ENCODE data around the gene NKD1. TPM values are rescaled to one million over a fixed set of nuclear protein-coding genes. Genes with fewer than 3 reads are reported as not detected.

NKD1 gene
- polyA plus RNA-seq, 3 donors: 0.01 TPM; not detected in 2

GRCh38 chr16:50505115-50505514, 43.1 kb upstream of the NKD1 start:
- H3K4me3 ChIP-seq (replicated peaks in 1 of 3; ENCODE audit: low read depth in 2 of 3, low read length in 3 of 3): no peak overlapping the region
- H2AFZ ChIP-seq (ENCODE audit: insufficient read depth, low read depth, low read length, poor library complexity, severe bottlenecking): no peak overlapping the region
- no peak overlapping the region for H3K4me2 ChIP-seq (replicated peaks; ENCODE audit: extremely low read depth, low read length, poor library complexity, severe bottlenecking)
- no peaks in the 10 kb centered on the region for H4K20me1 ChIP-seq (ENCODE audit: insufficient read depth, low read length)
- no peak for DNase-seq
- Mint-ChIP-seq H3K4me3 (no peak overlapping the region), H3K36me3 (no peaks in the 10 kb centered on the region), H3K27ac (no peak overlapping the region), H3K4me1 (no peaks in the 10 kb centered on the region), H3K9me3 (peaks cover 0 to 4% (median 0%) of the 10 kb centered on the region in 7 donors), H3K27me3 (ENCODE audit: low read depth in 3 of 3) (peaks cover 2 to 9% (median 4%) of the 10 kb centered on the region in 3 donors)
- intact Hi-C loops (cut with micrococcal nuclease): no loop called here
- no peaks in the 10 kb centered on the region for H3K4me1 ChIP-seq (ENCODE audit: control insufficient read depth in 1 of 2, insufficient read depth in 2 of 2, low read length in 2 of 2)
- no peaks in the 10 kb centered on the region for H3K36me3 ChIP-seq (replicated peaks in 1 of 2; ENCODE audit: control insufficient read depth in 1 of 2, insufficient read depth in 2 of 2, low read length in 2 of 2)
- H3K27ac ChIP-seq (ENCODE audit: low read depth in 1 of 2, low read length in 2 of 2): no peak overlapping the region
- 100% methylated on average over 2 of the region's 5 CpGs for whole genome bisulfite sequencing (ENCODE audit: insufficient coverage)
- H3K27me3 ChIP-seq (ENCODE audit: control insufficient read depth in 2 of 2, insufficient read depth in 2 of 2, low read length in 2 of 2): no peaks in the 10 kb centered on the region
- no peak overlapping the region for H3K9ac ChIP-seq (ENCODE audit: insufficient read depth, low read length, poor library complexity, severe bottlenecking)
- H3K79me2 ChIP-seq (ENCODE audit: insufficient read depth, low read length): no peaks in the 10 kb centered on the region
- peaks cover 0 to 4% of the 10 kb centered on the region in 2 donors for H3K9me3 ChIP-seq (replicated peaks in 1 of 2; ENCODE audit: control insufficient read depth in 1 of 2, insufficient read depth in 1 of 2, low read length in 2 of 2)
- TF ChIP-seq, protein P1, sequence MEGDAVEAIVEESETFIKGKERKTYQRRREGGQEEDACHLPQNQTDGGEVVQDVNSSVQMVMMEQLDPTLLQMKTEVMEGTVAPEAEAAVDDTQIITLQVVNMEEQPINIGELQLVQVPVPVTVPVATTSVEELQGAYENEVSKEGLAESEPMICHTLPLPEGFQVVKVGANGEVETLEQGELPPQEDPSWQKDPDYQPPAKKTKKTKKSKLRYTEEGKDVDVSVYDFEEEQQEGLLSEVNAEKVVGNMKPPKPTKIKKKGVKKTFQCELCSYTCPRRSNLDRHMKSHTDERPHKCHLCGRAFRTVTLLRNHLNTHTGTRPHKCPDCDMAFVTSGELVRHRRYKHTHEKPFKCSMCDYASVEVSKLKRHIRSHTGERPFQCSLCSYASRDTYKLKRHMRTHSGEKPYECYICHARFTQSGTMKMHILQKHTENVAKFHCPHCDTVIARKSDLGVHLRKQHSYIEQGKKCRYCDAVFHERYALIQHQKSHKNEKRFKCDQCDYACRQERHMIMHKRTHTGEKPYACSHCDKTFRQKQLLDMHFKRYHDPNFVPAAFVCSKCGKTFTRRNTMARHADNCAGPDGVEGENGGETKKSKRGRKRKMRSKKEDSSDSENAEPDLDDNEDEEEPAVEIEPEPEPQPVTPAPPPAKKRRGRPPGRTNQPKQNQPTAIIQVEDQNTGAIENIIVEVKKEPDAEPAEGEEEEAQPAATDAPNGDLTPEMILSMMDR (IDR thresholded peaks at IDR 0.05): no peak

DNA sequence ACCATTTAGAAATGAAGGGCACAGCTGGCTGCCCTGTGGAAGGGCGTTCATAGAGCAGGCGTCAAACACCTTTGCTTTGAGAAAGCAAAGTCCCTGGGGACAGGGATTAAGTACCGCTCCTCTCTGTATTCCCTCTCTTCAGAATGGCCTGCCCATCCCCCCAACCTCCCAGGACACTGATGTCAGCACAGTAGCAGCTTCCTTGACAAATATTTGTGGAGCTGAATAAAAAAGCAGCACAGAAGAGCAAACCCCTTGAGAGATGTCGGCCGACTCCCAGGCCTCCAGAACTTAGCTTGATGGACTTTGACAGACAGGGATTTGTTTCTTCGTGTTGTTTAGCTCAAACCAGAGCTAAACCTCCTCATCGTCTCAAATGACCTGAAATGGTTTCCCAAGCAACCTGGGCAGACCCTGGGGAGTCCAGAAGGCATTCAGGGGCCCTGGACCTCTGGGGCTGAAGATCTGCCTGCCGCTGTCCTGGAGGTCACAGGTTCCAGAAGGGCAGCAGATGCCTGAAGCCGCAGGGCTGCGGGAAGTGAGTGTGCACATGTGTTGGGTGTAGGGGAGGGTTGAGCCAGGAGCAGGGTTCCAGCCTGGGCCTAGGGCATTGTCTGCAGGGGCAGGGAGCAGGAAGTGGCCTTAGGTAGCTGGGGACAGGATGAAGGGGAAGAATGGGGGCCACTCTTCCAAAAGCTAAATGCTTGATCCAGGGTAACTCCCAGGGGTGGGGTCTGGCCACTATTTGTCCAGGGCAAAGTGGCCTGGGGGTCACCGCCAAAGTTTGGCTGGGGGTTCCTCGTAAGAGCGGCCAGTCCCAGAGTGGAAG, 42.3 kb upstream of the NKD1 start:
- H2AFZ ChIP-seq (ENCODE audit: insufficient read depth, low read depth, low read length, poor library complexity, severe bottlenecking): no peak overlapping the region

More for the DNA sequence above, 42.3 kb upstream of the NKD1 start:
- Mint-ChIP-seq H3K27ac (no peak overlapping the region), H3K4me3 (no peak overlapping the region), H3K27me3 (ENCODE audit: low read depth in 3 of 3) (peaks cover 5 to 9% (median 7%) of the 10 kb centered on the region in 3 donors), H3K36me3 (no peaks in the 10 kb centered on the region), H3K4me1 (no peaks in the 10 kb centered on the region), H3K9me3 (peaks cover 0 to 4% (median 0%) of the 10 kb centered on the region in 7 donors)
- no peak for DNase-seq
- Histone ChIP-seq H3K4me1 (ENCODE audit: control insufficient read depth in 1 of 2, insufficient read depth in 2 of 2, low read length in 2 of 2) (no peaks in the 10 kb centered on the region), H3K79me2 (ENCODE audit: insufficient read depth, low read length) (no peaks in the 10 kb centered on the region), H3K4me3 (replicated peaks in 1 of 3; ENCODE audit: low read depth in 2 of 3, low read length in 3 of 3) (no peak overlapping the region), H3K27ac (ENCODE audit: low read depth in 1 of 2, low read length in 2 of 2) (no peak overlapping the region), H3K9ac (ENCODE audit: insufficient read depth, low read length, poor library complexity, severe bottlenecking) (no peak overlapping the region), H3K36me3 (replicated peaks in 1 of 2; ENCODE audit: control insufficient read depth in 1 of 2, insufficient read depth in 2 of 2, low read length in 2 of 2) (no peaks in the 10 kb centered on the region), H3K9me3 (replicated peaks in 1 of 2; ENCODE audit: control insufficient read depth in 1 of 2, insufficient read depth in 1 of 2, low read length in 2 of 2) (peaks cover 0 to 4% of the 10 kb centered on the region in 2 donors), H3K27me3 (ENCODE audit: control insufficient read depth in 2 of 2, insufficient read depth in 2 of 2, low read length in 2 of 2) (no peaks in the 10 kb centered on the region), H3K4me2 (replicated peaks; ENCODE audit: extremely low read depth, low read length, poor library complexity, severe bottlenecking) (no peak overlapping the region), H4K20me1 (ENCODE audit: insufficient read depth, low read length) (no peaks in the 10 kb centered on the region)
- WGBS (ENCODE audit: insufficient coverage): 99% methylated on average over 12 of the region's 13 CpGs
- intact Hi-C loops (cut with micrococcal nuclease): no loop called here
- TF ChIP-seq, protein P1 (IDR thresholded peaks at IDR 0.05): no peak
